NCI-H69 (cell line): Measurements from ENCODE around the gene STEEP1.
A peak's percentile ranks its signal among the peaks of the same experiment; 100 is the strongest.

ENCODE experiments used
- DNase-seq: peaks from one replicate; lab custom pipeline; 2025; lab: John Stamatoyannopoulos, UW

Gene STEEP1

GRCh38 chrX:119488749-119489148 lies 76.5 kb downstream of the STEEP1 start:
- peak; percentile 58 for DNase-seq
